T-cell (primary cell): ENCODE measurements around the gene UBE2D3. TPM values are rescaled to one million over a fixed set of nuclear protein-coding genes. Genes with fewer than 3 reads are reported as not detected.
"Not testable (repeated sequence)": the region's sequence is repeated elsewhere in the genome, so short reads cannot be mapped to it uniquely, and the experiment has no call there.

Experiments
- ATAC-seq, 4 experiments: fragments of 200-7000 bp in 3 of 4; fragments of 150-1000 bp in 1 of 4; cut with Tn5 transposase; replicated peaks in 1 of 4; 1 replicate in 3 of 4; 2 replicates in 1 of 4; pipeline ENCODE4 v1.10.0; 2021; ENCODE audit warnings: moderate library complexity in 3 of 4, mild to moderate bottlenecking in 2 of 4, moderate number of reproducible peaks in 1 of 4
- CTCF ChIA-PET, 2 donors: fragments of 300-600 bp; sonication (Branson Sonifier 250); formaldehyde crosslinking; loops; one replicate each; lab custom pipeline; 2022; ENCODE audit warnings: antibody characterized with exemption in 2 of 2; lab: Charles Lee
- POLR2A ChIA-PET, 2 donors: fragments of 300-600 bp; sonication (Branson Sonifier 250); formaldehyde crosslinking; loops; one replicate each; lab custom pipeline; 2022; ENCODE audit warnings: antibody characterized with exemption in 2 of 2; lab: Charles Lee
- DNase-seq, 35 experiments: peaks; one replicate each; pipeline versions ENCODE4 v3.0.0 to v3.0.0-alpha.2; 2013 to 2023
- H3K27ac ChIP-seq: one replicate; pipeline ENCODE4 v1.5.1; 2013; ENCODE audit warnings: low read length
- H3K27me3 ChIP-seq, 2 experiments: replicated peaks in 1 of 2; 1 replicate in 1 of 2; 2 replicates in 1 of 2; pipeline versions ENCODE4 v1.6.1 to v1.7.0; 2013; ENCODE audit warnings: low read length in 1 of 2, mixed read lengths in 1 of 2; ENCODE audit not compliant: control insufficient read depth in 2 of 2, insufficient read depth in 2 of 2; ENCODE audit errors: extremely low read depth in 1 of 2
- H3K36me3 ChIP-seq, 2 donors: 1 replicate in 1 of 2; 2 replicates in 1 of 2; pipeline versions ENCODE4 v1.6.1 to v1.7.0; 2013; ENCODE audit warnings: low read length in 1 of 2; ENCODE audit not compliant: control insufficient read depth in 2 of 2, insufficient read depth in 1 of 2; ENCODE audit errors: extremely low read depth in 1 of 2
- H3K4me1 ChIP-seq, 2 experiments: 1 replicate in 1 of 2; 2 replicates in 1 of 2; pipeline versions ENCODE4 v1.6.1 to v1.7.0; 2013; ENCODE audit warnings: low read length in 2 of 2, mixed read lengths in 1 of 2; ENCODE audit not compliant: insufficient read depth in 2 of 2, control insufficient read depth in 1 of 2; ENCODE audit errors: extremely low read depth in 1 of 2
- H3K4me3 ChIP-seq, 2 donors: 1 replicate in 1 of 2; 2 replicates in 1 of 2; pipeline versions ENCODE4 v1.5.1 to v1.7.0; 2013; ENCODE audit warnings: mild to moderate bottlenecking in 2 of 2, low read length in 1 of 2, moderate library complexity in 1 of 2; ENCODE audit not compliant: control insufficient read depth in 1 of 2; ENCODE audit errors: extremely low read depth in 1 of 2
- H3K9me3 ChIP-seq: 2 replicates; pipeline ENCODE4 v1.7.0; 2013
- H3K27ac Mint-ChIP-seq, 2 donors: one replicate each; pipeline ENCODE4 v1.8.0; 2020 to 2021; ENCODE audit warnings: mild to moderate bottlenecking in 2 of 2, mixed read lengths in 2 of 2
- H3K27me3 Mint-ChIP-seq, 2 donors: one replicate each; pipeline ENCODE4 v1.8.0; 2021 to 2022; ENCODE audit warnings: mixed read lengths in 2 of 2
- H3K36me3 Mint-ChIP-seq: one replicate; pipeline ENCODE4 v1.8.0; 2021; ENCODE audit warnings: mixed read lengths
- H3K4me1 Mint-ChIP-seq, 3 donors: one replicate each; pipeline ENCODE4 v1.8.0; 2020 to 2022; ENCODE audit warnings: mixed read lengths in 3 of 3, mild to moderate bottlenecking in 1 of 3
- H3K4me3 Mint-ChIP-seq, 3 donors: one replicate each; pipeline ENCODE4 v1.8.0; 2020 to 2022; ENCODE audit warnings: mild to moderate bottlenecking in 3 of 3, mixed read lengths in 3 of 3, moderate library complexity in 3 of 3
- H3K9me3 Mint-ChIP-seq, 3 donors: one replicate each; pipeline ENCODE4 v1.8.0; 2020 to 2022; ENCODE audit warnings: mixed read lengths in 3 of 3
- WGBS: methylation state at CpG from one replicate; pipeline ENCODE4 v1.1.5; 2013; ENCODE audit warnings: missing lambda C conversion rate; ENCODE audit not compliant: insufficient coverage; 5-methylcytosine and 5-hydroxymethylcytosine counted together
- total RNA-seq, 35 experiments: library from RNA in 6 of 35; stranded (reverse) in 6 of 35; fragments of 120-200 nt in 1 of 35; gene quantifications; one replicate each; pipeline versions ENCODE4 v1.2.1 to v1.2.4 and lab custom pipeline; 2013 to 2026

The UBE2D3 gene
- total RNA-seq, 5 donors from 2014 or later (not counting 1 experiment from before 2014, with no cell fraction given): 274 to 487 (median 289) TPM

GRCh38 chr4:102867278-102868152 is 40.2 kb upstream of the UBE2D3 start:
- ChIA-PET CTCF (interaction anchor here (0.6 to 3.2 kb wide), 3 partner anchors 27 to 436 kb away, joined by 3 to 36 read pairs (median 7); partner anchors contain the start of gene UBE2D3 (in 1 of the 2)), POLR2A (interaction anchor here (0.6 to 3.5 kb wide), 6 partner anchors 16 to 443 kb away, joined by 3 to 65 read pairs (median 5); partner anchors contain the start of gene UBE2D3 (in 1 of the 2))
- Mint-ChIP-seq H3K27me3 (no peaks in the 10 kb centered on the region), H3K9me3 (no peaks in the 10 kb centered on the region), H3K4me3 (peak overlapping the region; percentile 91 to 98 (median 96)), H3K36me3 (peaks cover 2% of the 10 kb centered on the region), H3K4me1 (peaks cover 48 to 65% (median 63%) of the 10 kb centered on the region in 3 donors), H3K27ac (peak overlapping the region; percentile 95 to 96)
- peak overlapping the region; percentile 93 for H3K27ac ChIP-seq
- peaks cover 14 to 39% of the 10 kb centered on the region in 2 experiments for H3K4me1 ChIP-seq
- WGBS: 63% methylated on average over 4 of the region's 12 CpGs
- no peaks in the 10 kb centered on the region for H3K9me3 ChIP-seq
- H3K4me3 ChIP-seq: peak overlapping the region; percentile 85 to 87
- ATAC-seq (no peak), DNase-seq (peak in 1 of 35 experiments; percentile 16)
- H3K27me3 ChIP-seq: no peaks in the 10 kb centered on the region
- no peaks in the 10 kb centered on the region for H3K36me3 ChIP-seq

- Mint-ChIP-seq H3K4me1 (peaks cover 33 to 53% (median 51%) of the 10 kb centered on the region in 3 donors), H3K27ac (peak overlapping the region in 1 of 2 donors; percentile 12), H3K36me3 (peaks cover 11% of the 10 kb centered on the region)
- H3K27ac ChIP-seq, H3K36me3 ChIP-seq, ATAC-seq, DNase-seq, H3K9me3 ChIP-seq, H3K27me3 Mint-ChIP-seq, H3K9me3 Mint-ChIP-seq, H3K27me3 ChIP-seq, H3K4me3 Mint-ChIP-seq, H3K4me3 ChIP-seq: not testable (repeated sequence)
- ChIA-PET POLR2A (interaction anchor here (0.5 to 0.7 kb wide), 2 partner anchors 27 to 33 kb away, joined by 8 to 11 read pairs; no protein-coding TSS in a partner anchor), CTCF (interaction anchor here in 1 of 2 donors (0.7 kb wide), 1 partner anchor 62 kb away, joined by 3 read pairs; no protein-coding TSS in a partner anchor)
- H3K4me1 ChIP-seq: peaks cover 12 to 32% of the 10 kb centered on the region in 2 experiments
- no CpG with 5 or more reads among the region's 5 CpGs for WGBS
Measured at GRCh38 chr4:102865327-102865726, 38.0 kb upstream of the UBE2D3 start.

GRCh38 chr4:102862747-102863146 is 35.4 kb upstream of the UBE2D3 start:
- Mint-ChIP-seq H3K4me3 (no peak overlapping the region), H3K4me1 (peaks cover 26 to 35% (median 33%) of the 10 kb centered on the region in 3 donors), H3K27ac (no peak overlapping the region), H3K9me3 (peaks cover 14 to 19% (median 15%) of the 10 kb centered on the region in 3 donors), H3K36me3 (peaks cover 25% of the 10 kb centered on the region), H3K27me3 (no peaks in the 10 kb centered on the region)
- Histone ChIP-seq H3K27me3 (no peaks in the 10 kb centered on the region), H3K27ac (no peak overlapping the region), H3K4me1 (peaks cover 4 to 26% of the 10 kb centered on the region in 2 experiments), H3K9me3 (peaks cover 8% of the 10 kb centered on the region), H3K36me3 (no peaks in the 10 kb centered on the region), H3K4me3 (no peak overlapping the region)
- no CpG with 5 or more reads among the region's 1 CpG for WGBS
- POLR2A ChIA-PET: no interaction called here
- ATAC-seq (no peak), DNase-seq (no peak)
- CTCF ChIA-PET: interaction anchor here in 1 of 2 donors (0.6 kb wide), 1 partner anchor 11 kb away, joined by 3 read pairs; no protein-coding TSS in a partner anchor

GRCh38 chr4:102862016-102862415 is 34.7 kb upstream of the UBE2D3 start:
- DNase-seq (no peak), ATAC-seq (no peak)
- Mint-ChIP-seq H3K27me3 (no peaks in the 10 kb centered on the region), H3K4me1 (peaks cover 26 to 28% (median 26%) of the 10 kb centered on the region in 3 donors), H3K4me3 (no peak overlapping the region), H3K27ac (no peak overlapping the region), H3K9me3 (peaks cover 14 to 19% (median 15%) of the 10 kb centered on the region in 3 donors), H3K36me3 (peaks cover 25% of the 10 kb centered on the region)
- WGBS: no CpG with 5 or more reads among the region's 1 CpG
- Histone ChIP-seq H3K9me3 (peaks cover 10% of the 10 kb centered on the region), H3K27me3 (no peaks in the 10 kb centered on the region), H3K4me1 (peaks cover 0 to 18% of the 10 kb centered on the region in 2 experiments), H3K36me3 (no peaks in the 10 kb centered on the region), H3K27ac (no peak overlapping the region), H3K4me3 (no peak overlapping the region)
- CTCF ChIA-PET: no interaction called here
- POLR2A ChIA-PET: no interaction called here

- H3K4me3 Mint-ChIP-seq: no peak overlapping the region
- no peak overlapping the region for H3K27ac Mint-ChIP-seq
- Histone ChIP-seq H3K4me3 (no peak overlapping the region), H3K36me3 (no peaks in the 10 kb centered on the region), H3K4me1 (peaks cover 0 to 6% of the 10 kb centered on the region in 2 experiments), H3K27ac (no peak overlapping the region), H3K27me3 (no peaks in the 10 kb centered on the region), H3K9me3 (peaks cover 10% of the 10 kb centered on the region)
- peaks cover 14 to 18% (median 16%) of the 10 kb centered on the region in 3 donors for H3K4me1 Mint-ChIP-seq
- DNase-seq: no peak
- POLR2A ChIA-PET: interaction anchor here in 1 of 2 donors (0.5 to 0.6 kb wide), 2 partner anchors 28 to 49 kb away, joined by 3 read pairs; no protein-coding TSS in a partner anchor
- ATAC-seq: no peak
- H3K36me3 Mint-ChIP-seq: peaks cover 25% of the 10 kb centered on the region
- peaks cover 14 to 19% (median 15%) of the 10 kb centered on the region in 3 donors for H3K9me3 Mint-ChIP-seq
- CTCF ChIA-PET: interaction anchor here in 1 of 2 donors (0.6 kb wide), 1 partner anchor 430 kb away, joined by 4 read pairs; no protein-coding TSS in a partner anchor
- no CpG with 5 or more reads among the region's 2 CpGs for WGBS
- H3K27me3 Mint-ChIP-seq: no peaks in the 10 kb centered on the region
Measured at GRCh38 chr4:102860611-102861324, 33.4 kb upstream of the UBE2D3 start.
